GM04503 (cell line): ENCODE measurements around the gene JADE2.
"Not testable (repeated sequence)": the region's sequence is repeated elsewhere in the genome, so short reads cannot be mapped to it uniquely, and the experiment has no call there.

ENCODE experiments used
- DNase-seq: peaks from one replicate; pipeline ENCODE4 v3.0.0-alpha.2; 2012; ENCODE audit warnings: low read depth

JADE2 gene

DNA sequence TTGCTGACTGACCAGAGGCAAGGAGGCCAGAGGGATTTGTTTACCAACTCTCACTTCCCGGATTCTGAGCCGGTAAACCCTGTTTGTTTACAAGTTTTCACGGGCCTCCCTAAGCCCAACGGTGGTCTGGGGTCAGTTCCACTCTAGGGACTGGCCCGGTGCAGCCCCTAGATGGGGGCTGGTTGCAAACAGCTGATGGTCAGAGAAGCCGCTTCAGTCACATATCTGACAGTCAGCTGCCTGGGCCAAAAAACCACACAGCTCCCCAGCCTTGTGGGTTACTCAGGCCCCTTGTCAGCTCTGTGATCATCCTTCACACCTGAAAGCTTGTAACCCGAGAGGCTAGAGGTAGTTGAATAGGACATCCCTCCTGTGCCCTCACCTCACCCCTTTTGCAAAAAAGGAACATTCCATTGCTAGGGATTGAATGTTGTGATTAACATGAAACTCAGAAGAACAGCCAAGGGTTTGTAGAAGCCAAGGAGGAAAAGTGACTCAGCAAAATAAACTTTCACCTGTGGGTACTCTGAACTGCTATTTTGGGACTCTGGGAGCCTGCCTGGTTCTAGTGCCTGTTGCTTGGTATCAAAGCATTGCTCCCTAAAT, 66.8 kb downstream of the JADE2 start:
- DNase-seq = no peak

DNA sequence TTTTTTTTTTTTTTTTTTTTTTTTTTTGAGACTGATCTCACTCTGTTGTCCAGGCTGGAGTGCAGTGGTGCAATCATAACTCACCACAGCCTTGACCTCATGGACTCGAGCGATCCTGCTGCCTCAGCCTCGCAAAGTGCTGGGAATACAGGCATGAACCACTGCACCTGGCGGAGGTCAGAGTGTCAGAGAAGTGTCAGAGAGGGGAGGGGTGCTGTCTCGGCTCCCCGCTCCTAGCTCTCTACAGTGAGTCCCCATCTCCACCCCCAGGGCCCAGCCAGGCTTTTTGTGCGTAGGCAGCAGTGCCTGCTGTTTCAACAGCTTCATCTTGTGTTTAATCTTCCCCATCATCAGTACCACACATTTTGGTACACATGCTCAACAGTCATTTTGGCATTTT, 68.9 kb downstream of the JADE2 start:
- DNase-seq = no peak

DNA sequence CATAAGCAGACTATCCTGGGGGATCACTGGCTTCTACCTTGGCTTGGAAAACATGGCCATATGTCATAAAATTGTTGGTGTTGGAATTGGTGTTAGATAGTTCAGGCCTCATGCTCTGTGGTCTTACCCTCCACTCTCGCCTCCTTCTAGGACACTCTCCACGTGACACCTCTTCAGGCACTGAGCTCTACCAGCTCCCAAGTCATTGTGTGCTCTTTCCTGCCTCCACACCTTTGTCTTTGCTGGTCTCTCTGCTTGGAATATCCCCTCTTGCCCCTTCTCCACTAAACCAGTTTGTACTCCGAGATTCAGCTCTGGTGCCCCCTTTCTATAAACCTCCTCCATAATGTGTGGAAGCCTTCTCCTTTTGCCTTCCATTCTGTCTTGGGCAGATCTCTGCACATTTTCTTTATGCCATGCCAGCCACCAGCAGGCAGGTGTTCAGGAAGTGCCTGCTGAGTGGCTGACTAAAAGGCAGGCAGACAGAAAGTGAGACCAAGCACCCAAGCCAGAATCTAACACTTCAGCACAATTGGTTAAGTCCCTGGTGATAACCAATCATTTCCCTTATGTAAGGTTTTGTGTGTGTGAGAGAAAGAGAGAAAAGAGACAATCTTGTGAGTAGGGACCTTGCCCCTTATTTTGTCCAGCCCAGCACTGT, 69.5 kb downstream of the JADE2 start:
- no peak for DNase-seq

DNA sequence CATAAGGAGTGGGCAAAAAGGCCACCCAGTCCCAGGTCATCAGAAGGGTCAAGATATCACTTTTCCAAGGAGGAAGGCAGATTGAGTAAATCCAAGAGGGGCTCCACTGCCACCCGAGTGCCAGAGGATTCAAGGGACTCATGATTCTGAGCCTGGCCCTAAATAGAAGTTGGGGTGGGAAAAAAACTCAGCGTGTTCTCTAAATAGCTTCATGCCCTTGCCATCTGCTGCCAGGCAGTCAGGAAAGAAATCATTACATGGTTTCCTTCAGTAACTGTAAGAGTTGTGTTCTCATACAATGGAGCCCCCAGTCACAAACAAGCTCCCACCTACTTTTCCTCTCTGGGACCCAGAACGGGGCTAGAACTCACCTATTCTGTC, 70.0 kb downstream of the JADE2 start:
- DNase-seq = no peak

DNA sequence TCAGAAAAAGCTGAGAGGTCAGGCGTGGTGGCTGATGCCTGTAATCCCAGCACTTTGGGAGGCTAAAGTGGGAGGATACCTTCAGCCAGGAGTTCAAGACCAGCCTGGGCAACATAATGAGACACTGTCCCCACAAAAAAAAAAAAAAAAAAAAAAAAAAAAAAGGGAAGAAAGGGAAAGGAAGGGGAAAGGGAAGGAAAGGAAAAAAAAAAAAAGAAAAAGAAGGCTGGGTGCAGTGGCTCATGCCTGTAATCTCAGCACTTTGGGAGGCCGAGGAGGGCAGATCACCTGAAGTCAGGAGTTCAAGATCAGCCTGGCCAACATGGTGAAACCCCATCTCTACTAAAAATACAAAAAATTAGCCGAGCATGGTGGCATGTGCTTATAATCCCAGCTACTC, 74.3 kb downstream of the JADE2 start:
- not testable (repeated sequence) for DNase-seq

DNA sequence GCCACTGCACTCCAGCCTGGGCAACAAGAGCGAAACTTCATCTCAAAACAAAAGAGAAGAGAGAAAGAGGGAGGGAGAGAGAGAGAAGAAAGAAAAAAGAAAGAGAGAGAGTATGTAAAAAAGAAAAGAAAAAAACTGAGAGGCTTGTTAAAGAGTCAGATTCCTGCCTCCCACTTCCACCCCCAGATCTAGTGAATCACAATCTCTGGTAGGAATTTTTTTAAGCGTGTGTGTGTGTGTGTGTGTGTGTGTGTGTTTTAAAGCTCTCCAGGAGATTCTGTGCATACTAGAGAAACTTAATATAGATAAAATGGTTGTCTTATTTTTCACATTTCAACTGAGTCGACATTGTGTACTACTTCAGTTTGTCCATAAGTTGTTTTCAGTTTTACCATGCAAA, 75.1 kb downstream of the JADE2 start:
- DNase-seq = no peak

DNA sequence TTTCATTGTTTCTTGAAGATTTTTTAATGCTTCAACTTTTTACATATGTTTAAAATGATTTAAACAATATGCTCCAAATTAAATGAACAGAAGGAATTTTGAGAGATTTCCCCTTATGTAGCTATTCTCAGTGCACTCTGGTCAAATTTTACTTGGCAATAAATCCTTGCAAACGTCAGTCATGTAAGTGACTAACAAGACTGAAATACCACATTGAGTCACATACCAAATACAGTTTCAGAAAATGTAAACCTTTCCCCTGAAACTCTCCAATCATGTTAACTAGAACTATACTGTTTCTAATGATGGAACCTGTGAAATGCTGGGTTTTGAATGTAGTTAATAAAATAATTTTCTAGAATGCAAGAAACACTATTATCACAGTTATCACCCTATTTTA, 77.6 kb downstream of the JADE2 start:
- DNase-seq = no peak

DNA sequence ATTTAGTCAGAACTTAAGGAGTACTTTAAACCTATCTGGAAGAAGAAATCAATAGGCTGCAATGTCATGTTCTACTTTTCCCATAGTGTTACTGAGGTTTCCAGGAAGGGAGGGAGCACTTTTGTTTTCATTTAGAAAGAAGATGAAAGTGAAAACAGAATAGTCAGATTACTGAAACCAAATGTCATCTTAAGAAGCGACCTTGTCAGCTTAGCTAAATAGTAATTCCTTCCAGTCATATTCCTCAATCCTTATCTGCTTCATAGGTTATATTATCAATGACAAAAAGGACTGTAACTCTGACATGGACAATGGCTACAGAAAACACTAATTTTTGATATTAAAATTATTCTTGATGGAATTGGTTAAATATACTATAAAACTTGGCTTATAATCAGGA, 79.4 kb downstream of the JADE2 start:
- DNase-seq = no peak

DNA sequence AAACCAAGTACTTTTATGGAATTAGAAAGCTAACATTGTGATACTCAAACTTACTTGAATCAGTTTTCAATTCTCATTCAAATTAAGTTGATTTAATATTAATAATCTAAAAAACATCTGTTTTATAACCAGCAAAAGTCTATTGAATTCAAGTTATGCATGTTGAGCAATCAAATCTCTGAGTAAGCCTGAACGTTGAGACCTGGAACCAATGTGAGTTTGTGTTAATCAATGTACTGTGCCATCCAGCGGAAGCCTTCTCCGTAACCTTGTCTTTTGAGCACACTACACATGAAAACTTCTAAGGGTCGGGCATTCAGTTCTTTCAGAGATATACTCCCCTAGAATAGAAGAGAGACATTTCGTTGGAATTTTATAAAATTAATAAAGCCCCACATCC, 81.3 kb downstream of the JADE2 start:
- DNase-seq = no peak

DNA sequence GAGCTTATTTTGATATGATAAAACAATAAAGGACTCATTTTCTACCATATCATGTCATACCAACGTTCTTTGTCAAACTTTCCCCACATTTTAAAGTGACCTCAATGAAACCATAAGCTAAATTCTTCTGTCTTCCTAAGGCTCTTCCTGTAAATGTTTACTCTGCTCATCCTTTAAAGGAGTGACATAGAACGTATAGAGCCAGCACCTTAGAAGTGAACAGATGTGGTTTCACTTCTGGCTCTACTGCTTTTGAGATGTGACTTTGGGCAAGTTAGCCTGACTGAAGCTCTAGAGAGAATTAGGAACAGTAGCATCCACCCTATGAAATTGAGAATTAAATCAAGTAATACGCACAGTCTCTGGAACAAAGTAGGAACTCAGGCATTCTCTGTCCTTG, 83.1 kb downstream of the JADE2 start:
- no peak for DNase-seq

DNA sequence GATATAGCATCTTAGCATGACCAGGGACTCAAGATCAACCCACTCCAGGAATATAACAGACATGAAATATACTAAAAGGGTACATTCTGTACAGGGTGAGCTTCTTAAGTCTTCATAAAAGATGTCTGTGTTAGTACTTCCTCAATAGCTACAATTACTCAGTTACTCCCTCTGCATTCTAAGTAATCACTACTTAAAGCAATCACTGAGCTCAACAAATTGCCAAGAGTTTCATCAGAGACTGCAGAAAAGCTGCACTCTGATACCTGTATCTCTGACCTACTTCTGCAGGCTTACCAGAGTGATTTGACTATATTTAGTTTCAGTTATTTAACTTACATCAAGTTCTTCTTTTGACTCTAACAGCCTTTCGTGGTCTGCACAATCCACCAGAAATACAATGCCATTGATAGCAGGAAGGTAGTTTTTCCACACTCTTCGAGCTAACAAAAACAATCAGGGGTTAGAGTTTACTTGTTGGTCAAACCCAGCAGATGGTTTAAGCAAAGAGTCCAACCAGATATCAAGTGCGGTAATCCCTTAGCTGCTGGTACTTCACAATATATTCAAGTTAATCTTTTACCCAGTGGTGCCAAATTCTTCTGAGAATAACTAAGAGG, 83.9 kb downstream of the JADE2 start:
- DNase-seq = no peak

DNA sequence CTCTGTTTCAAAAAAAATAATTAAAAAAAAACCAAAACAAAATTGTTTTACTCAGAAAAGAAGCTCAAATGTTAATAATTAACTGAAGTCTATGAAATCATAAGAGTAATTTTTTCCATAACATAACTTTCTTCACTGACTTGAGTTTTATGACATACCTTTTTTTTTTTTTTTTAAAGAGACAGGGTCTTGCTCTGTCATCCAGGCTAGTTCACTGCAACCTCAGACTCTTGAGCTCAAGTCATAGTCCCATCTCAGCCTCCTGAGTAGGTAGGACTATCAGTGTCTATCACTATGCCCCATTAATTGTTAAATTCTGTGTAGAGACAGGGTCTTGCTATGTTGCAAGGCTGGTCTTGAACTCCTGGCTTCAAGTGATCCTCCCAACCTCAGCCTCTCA, 85.3 kb downstream of the JADE2 start:
- DNase-seq = no peak

DNA sequence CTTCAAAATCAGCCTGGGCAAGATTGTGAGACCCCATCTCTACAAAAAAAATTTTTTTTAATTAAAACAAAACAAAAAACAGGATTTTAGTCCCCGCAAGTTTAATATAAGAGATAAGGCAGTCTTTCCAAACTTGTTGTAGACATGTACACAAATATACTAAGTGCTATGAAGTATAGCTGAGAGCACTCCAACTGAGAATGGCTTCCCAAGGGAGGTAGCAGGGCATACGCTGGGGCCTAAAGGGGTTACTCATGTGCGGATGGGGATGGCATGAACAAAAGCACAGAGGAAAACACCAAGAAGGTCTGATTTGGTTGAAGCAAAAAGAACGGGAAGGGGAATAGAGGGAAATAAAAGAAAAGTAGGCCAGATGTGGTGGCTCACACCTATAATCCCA, 86.0 kb downstream of the JADE2 start:
- no peak for DNase-seq

DNA sequence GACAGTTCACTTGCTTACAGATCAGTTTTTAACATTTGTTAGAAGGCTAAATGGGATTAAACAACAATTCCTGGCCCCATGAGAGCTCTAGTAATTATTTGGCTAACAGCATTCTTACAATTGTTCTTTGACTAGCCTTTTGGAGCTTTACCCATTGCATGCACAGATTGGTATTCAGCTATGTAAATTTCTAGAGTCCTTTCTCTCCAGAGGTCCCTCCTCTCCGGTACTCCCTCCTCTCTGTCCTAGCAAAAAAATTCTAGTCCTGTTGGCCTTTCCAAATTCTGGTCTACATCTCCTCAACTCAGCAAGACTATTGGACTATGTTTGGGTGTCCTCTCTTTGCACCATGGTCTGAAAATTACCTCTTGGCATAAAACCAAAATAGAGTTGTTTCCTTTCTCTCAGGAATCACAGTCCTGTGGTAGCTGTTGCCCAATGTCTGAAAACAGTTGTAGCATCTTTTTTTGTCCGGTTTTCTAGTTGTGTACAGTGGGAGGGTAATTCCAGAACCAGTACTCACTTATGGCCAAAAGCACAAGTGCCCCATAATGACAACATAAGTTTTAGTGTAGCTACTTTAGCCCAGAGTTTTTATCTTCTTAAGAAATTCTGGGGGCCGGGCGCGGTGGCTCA, 89.1 kb downstream of the JADE2 start:
- DNase-seq = peak; percentile 21

DNA sequence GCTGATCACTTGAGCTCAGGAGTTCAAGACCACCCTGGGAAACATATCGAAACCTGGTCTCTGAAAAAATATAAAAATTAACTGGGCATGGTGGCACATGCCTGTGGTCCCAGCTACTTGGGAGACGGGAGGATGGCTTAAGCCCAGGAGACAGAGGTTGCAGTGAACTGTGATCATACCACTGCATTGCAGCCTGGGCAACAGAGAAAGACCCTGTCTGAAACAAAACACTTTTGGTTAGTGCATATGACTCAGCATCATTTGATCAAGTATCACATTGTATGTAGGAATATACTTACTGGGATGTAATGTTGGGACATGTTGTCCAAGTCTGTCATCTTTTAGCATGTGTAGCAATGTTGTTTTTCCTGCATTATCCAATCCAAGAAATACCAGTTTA, 95.2 kb downstream of the JADE2 start:
- DNase-seq = no peak

DNA sequence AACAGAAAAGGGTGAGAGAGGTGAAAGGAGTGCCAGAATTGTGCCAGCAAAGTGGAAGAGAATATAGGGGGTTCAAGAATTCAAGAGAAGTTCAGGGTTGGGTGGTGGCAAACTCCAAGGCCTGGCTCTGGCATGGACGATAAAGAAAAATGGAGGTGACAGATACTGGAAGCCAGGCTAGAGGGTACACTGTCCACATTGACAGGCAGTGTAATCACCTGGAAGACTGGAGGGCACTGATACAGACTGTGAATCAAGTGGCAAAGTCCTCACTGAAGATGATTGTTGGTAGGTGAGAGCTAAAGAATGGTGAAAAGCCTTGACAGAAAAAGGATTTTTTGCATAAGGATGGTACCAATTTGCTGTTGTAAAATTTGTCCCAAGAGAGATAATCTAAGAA, 100.1 kb downstream of the JADE2 start:
- no peak for DNase-seq

DNA sequence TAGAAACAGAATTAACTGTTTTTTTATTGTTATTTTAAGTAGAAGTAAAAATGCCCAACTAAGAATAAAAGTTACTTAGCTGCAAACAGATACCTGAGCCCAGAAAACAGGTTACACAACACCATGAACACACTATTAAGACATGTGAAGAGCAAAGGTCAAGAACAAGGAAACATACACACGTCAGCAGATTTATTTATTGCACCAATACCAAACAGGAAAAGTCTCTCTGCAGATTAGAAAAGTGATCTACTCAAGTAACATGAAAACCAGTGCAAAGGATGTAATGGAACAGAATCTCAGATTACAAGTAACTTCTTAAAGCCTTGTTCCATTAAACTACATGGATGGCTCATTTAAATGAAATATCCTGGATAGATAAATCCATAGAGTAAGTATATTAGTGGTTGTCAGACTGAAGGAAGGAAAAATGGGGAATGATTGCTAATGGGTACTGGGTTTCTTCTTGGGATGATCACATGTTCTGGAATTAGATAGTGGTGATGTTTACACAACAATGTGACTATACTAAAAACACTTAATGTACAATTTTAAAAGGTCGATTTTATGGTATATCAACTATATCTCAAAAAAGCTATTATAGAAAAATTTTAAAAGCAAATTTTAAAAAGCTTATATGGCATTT, 101.0 kb downstream of the JADE2 start:
- DNase-seq = no peak
